ENCODE results near the gene ETFBKMT.

Gene ETFBKMT, protein sequence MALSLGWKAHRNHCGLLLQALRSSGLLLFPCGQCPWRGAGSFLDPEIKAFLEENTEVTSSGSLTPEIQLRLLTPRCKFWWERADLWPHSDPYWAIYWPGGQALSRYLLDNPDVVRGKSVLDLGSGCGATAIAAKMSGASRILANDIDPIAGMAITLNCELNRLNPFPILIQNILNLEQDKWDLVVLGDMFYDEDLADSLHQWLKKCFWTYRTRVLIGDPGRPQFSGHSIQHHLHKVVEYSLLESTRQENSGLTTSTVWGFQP

DNA sequence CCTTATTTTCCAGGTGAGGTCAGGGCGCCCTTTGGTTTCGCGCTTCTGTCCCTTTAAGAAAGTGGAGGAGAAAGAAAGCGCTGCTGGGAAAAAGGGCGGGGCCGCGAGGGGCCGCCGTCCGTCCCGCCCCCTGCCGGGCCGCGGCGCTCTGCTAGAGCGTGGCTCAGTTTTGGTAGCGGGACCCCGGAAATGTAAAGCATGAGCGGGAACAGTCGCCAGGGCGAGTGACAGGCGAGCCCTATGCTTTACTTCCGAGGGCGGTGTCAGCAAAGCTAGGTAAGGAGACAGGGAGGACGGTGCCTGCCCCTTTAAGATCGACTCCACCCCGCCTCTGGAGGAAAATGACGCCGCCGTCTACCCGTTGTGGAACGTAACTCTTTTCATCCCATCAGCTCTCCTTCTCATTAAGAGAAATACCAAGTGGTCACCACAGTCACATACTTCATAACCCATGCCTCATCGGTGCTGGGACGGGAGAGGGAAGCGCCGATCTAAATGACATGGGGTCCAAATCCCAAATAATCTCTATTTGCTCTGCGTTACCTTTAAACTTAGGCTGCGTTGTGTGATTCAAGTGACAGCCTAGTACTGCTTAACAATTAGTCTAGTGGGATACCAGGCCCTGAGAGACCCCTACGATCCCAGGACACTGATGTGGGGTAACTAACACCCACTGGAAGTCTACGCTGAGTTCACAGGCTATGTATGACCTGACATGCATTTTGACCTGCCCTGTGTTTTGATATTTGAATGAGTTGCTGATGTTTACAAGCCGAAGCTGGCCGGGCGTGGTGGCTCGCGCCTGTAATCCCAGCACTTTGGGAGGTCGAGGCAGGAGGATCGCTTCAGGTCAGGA, at the start of gene ETFBKMT:
ETFBKMT (plus strand) TSS at position 602 of the 856 bp plus-strand sequence. CDS start 2,266 bp downstream, outside the sequence.
- Mint-ChIP-seq H3K36me3 (no peaks in the 10 kb centered on the region), H3K9me3 (no peaks in the 10 kb centered on the region), H3K4me3 (peak within 1 kb of the TSS; percentile 78), H3K27ac (peak within 1 kb of the TSS; percentile 91), H3K4me1 (peaks cover 6% of the 10 kb centered on the region)
- ATAC-seq (peak; percentile 100), DNase-seq (ENCODE audit: low spot score in 2 of 2) (peak; percentile 83 to 94)

DNA sequence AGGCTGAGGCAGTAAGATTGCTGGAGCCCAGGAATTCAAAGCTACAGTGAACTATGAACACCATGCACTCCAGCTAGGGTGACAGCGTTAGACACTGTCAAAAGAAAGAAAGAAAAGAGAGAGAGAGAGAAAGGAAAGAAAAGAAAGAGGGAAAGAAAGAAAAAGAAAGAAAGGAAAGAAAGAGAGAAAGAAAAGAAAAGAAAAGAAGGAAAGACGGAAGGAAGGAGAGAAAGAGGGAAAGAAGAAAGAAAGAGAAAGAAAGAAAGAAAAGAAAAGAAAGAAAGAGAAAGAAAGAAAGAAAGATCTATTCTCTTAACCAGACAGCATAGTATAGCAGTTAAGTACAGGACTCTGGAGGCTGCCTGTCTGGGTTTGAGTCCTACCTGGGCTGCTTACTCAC, 46.7 kb upstream of the ETFBKMT start:
- ATAC-seq: no peak
- DNase-seq (ENCODE audit: low spot score in 2 of 2): no peak

DNA sequence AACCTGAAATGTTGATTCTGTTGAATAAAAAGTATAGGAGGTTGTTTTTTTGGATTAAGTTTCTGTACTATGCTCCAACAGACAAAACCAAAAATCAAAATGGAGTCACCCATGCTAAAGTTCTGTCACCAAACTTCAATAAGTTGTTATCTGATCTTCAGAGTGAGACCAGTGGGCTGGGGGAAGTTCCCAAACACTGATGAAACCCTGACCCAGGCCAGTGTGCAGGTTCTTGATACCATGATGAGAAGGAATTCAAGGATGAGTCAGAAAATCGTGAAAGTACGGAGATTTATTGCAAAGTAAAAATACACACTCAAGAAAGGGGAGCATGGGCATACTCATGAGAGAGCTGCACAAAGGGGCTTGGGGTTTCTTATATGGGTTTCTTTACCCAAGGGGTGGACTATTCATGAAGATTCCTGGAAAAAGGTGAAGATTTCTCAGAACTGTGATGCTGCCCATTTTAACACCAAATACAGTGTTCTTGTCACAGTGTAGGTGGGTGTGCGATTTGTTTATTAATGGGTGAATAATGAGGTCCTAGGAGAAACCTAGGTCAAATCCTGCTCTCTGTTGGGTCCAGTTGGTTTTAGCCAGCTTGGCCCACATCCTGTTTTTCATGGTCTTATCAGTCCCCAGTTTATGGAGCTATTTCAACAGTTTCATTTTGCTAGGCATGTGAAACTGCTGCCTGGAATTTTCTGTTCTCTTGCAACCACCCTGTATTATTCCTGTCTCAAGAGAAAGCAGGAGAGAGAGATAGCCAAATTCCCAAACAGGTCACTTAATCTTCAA, 41.1 kb upstream of the ETFBKMT start:
- DNase-seq (ENCODE audit: low spot score in 2 of 2) (no peak), ATAC-seq (no peak)
- no peak overlapping the region for H3K4me3 Mint-ChIP-seq
- no peaks in the 10 kb centered on the region for H3K4me1 Mint-ChIP-seq
- no peaks in the 10 kb centered on the region for H3K9me3 Mint-ChIP-seq
- H3K27ac Mint-ChIP-seq: no peak overlapping the region
- H3K36me3 Mint-ChIP-seq: no peaks in the 10 kb centered on the region

More for the DNA sequence above, 46.7 kb upstream of the ETFBKMT start:
- Mint-ChIP-seq H3K27ac (no peak overlapping the region), H3K4me3 (no peak overlapping the region), H3K9me3 (peaks cover 9% of the 10 kb centered on the region), H3K4me1 (no peaks in the 10 kb centered on the region), H3K36me3 (no peaks in the 10 kb centered on the region)

DNA sequence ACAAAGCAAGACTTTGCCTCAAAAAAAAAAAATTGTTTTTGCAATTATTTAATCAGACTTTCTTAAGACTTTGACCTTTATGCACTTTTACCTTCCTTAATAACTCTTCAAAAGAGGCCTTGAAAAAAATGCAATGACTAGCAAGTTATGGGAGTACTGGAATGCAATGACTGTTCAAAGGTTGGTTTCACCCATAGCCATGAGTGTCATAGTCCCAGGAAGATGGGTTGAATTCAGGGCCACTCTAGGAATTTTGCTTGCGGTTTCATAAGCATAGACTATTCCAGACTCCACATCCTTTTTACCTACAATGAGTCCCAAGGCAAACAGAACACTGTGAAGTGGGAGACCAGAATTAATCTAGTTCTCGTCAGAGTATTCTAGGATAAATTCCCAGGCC, 39.2 kb upstream of the ETFBKMT start:
- no peaks in the 10 kb centered on the region for H3K9me3 Mint-ChIP-seq
- no peak for ATAC-seq
- DNase-seq (ENCODE audit: low spot score in 2 of 2): no peak
- H3K4me1 Mint-ChIP-seq: no peaks in the 10 kb centered on the region
- H3K36me3 Mint-ChIP-seq: no peaks in the 10 kb centered on the region
- no peak overlapping the region for H3K4me3 Mint-ChIP-seq
- no peak overlapping the region for H3K27ac Mint-ChIP-seq

DNA sequence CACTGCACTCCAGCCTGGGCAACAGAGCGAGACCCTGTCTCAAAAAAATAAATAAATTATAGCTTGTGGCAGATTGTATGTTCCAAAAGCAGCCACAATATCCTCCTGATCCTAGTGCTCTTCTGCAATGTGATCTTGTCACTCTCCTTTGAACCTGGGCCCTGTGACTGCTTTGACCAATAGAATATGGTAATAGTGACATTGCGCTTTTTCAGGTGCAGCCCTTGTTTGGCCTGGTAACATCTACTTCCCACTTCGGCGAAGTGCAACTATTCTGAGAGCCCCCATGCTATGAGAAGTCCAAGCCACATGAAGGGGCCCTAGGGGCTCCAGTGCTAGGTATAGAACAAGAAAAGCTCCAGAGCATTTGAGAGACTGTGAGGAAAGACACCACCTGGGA, 37.5 kb upstream of the ETFBKMT start:
- DNase-seq (ENCODE audit: low spot score in 2 of 2): no peak
- H3K9me3 Mint-ChIP-seq: no peaks in the 10 kb centered on the region
- no peaks in the 10 kb centered on the region for H3K4me1 Mint-ChIP-seq
- H3K36me3 Mint-ChIP-seq: no peaks in the 10 kb centered on the region
- no peak overlapping the region for H3K4me3 Mint-ChIP-seq
- no peak overlapping the region for H3K27ac Mint-ChIP-seq
- ATAC-seq: no peak

DNA sequence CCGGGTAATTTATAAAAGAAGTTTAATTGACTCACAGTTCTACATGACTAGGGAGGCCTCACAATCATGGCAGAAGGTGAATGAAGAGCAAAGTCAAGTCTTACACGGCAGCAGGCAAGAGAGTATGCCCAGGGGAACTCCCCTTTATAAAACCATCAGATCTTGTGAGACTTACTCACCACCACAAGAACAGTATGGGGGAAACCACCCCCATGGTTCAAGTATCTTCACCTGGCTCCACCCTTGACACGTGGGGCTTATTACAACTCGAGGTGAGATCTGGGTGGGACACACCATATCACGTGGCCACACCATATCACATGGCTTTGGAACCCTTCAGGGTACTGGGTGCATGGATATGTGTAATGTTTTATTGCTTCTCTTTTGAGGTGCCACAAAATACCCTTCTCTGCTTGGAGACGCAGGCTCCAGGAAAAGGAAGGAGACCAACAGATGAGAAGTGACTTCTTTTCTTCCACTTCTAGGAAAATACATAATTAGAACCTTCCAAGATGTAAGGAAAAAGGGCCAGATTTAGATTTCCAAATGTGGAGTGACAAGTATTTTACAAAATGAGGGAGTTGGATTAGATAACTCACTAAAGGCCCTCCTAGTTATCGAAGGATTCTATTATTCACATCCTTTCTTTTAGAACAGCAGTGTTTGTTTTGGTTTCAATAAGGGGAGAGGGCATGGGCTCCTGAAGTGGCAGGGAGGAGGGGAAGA, 33.1 kb upstream of the ETFBKMT start:
- H3K4me1 Mint-ChIP-seq: no peaks in the 10 kb centered on the region
- H3K9me3 Mint-ChIP-seq: no peaks in the 10 kb centered on the region
- H3K36me3 Mint-ChIP-seq: no peaks in the 10 kb centered on the region
- DNase-seq (ENCODE audit: low spot score in 2 of 2) (no peak), ATAC-seq (peak; percentile 61)
- H3K27ac Mint-ChIP-seq: no peak overlapping the region
- no peak overlapping the region for H3K4me3 Mint-ChIP-seq

DNA sequence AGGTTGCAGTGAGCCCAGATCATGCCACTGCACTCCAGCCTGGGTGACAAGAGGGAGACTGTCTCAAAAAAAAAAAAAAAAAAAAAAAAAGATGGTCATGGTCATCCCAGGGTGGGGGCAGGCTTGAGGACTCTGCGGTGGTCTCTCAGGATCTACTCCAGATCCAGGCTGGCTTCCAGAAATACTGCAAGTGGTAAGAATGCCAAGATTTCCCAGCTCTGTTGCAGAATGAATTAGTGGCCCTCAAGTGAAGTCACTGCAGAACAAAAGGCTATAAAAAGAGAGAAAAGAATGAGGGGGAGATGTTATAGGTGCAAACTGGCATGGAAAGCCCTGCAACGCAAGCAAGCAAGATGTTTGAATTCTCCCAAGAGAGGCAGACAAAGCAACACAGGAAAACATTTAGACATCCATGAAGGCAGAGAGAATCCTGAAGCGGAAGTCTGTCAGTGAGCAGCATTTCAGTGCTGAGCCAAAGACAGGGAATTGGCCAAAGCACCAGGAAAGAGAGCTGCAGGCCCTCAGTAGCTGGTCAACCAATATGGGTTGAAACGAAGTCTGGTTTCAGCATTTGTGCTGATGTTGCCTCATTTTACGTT, 31.9 kb upstream of the ETFBKMT start:
- Mint-ChIP-seq H3K27ac (no peak overlapping the region), H3K36me3 (no peaks in the 10 kb centered on the region), H3K4me1 (no peaks in the 10 kb centered on the region), H3K9me3 (no peaks in the 10 kb centered on the region), H3K4me3 (no peak overlapping the region)
- ATAC-seq: no peak
- no peak for DNase-seq (ENCODE audit: low spot score in 2 of 2)

DNA sequence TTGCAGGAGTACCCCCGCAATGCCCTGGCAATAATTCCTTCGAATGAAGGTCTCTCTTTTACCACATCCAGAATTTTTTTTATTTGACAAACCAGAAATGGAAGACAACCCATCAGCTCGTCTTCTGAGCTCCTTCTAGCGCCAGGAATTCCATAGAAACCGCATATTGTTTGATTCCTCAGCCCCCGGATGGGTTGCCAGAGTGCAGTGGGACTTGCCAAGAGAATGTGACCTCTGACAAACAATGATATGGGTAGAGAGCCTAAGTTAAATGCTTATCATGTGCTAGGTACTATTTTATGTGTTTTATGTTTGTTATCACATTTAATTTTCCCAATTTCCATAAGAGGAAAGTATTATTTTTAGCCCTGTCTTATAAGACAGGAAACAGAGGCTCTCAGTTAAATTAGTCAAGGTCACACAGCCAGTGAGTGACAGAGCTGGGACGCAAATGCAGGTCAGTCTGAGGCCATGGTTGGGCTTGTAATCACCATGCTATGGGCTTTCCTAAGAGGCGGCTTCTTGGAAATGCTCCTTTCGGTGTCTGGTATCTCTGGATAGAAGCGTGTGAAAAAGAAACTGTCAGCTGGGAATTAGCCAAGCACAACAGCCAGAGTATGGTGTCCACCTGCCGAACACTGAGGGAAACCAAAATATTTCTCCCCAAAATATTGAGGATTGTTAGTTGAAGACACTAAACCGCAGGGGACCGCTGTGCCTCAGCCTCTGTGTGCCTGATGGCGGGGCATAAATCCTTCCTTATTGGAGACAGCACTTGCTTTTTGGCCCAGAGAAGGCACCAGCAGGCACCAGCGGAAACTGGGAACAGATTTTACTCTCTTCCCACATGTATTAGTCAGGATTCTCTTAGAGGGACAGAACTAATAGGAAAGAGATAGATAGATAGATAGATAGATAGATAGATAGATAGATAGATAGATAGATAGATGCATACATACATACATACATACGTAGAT, 29.4 kb upstream of the ETFBKMT start:
- Mint-ChIP-seq H3K4me3 (no peak overlapping the region), H3K4me1 (no peaks in the 10 kb centered on the region), H3K27ac (no peak overlapping the region), H3K9me3 (no peaks in the 10 kb centered on the region), H3K36me3 (no peaks in the 10 kb centered on the region)
- ATAC-seq (no peak), DNase-seq (ENCODE audit: low spot score in 2 of 2) (no peak)

DNA sequence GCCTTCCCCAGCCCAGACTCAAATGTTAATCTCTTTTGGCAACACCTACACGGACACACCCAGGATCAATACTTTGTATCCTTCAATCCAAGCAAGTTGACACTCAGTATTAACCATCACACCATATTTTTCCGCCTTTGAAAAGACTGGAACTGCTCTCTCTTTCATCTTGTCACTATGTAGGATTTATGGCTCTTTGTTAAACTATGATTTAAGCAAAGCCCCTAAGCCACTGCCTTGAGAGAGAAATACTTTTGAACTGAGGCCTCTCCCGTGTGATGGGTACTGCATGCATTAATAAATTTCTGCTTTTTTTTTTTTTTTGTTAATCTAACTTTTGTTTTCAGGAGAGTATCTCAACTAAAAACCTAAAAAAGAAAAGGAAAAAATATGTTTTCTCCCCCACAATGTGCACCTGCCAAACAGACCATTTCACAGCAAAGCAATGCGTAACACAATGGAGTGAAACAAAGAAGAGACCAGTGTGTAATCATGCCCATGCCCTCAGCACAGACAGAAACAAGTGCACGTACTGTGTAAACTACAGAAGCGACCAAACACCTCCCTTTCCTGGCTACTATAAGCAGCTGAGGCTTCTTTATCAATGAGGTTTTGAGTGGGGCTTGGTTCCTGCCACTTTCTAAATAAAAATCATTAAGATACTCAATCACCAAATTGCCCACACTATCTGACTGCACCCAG, 28.3 kb upstream of the ETFBKMT start:
- H3K27ac Mint-ChIP-seq: no peak overlapping the region
- no peaks in the 10 kb centered on the region for H3K9me3 Mint-ChIP-seq
- H3K4me1 Mint-ChIP-seq: peaks cover 2% of the 10 kb centered on the region
- no peaks in the 10 kb centered on the region for H3K36me3 Mint-ChIP-seq
- no peak overlapping the region for H3K4me3 Mint-ChIP-seq
- DNase-seq (ENCODE audit: low spot score in 2 of 2): no peak
- ATAC-seq: no peak

DNA sequence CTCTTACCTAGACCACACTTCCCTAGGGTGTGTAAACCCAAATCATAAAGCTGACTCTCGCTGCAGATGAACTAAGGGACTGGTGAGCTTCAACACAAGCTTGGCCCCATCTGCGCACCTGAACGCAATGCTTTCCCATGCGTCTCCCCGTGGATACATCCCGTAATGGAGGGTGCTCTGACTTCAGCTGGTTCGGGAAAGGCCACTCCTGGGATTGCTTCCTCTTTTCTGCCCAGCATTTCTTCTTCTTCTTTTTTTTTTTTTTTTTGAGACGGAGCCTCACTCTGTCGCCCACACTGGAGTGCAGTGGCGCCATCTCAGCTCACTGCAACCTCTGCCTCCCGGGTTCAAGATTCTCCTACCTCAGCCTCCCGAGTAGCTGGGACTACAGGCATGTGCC, 27.7 kb upstream of the ETFBKMT start:
- H3K4me3 Mint-ChIP-seq: no peak overlapping the region
- H3K27ac Mint-ChIP-seq: no peak overlapping the region
- H3K9me3 Mint-ChIP-seq: no peaks in the 10 kb centered on the region
- H3K36me3 Mint-ChIP-seq: no peaks in the 10 kb centered on the region
- ATAC-seq: no peak
- DNase-seq (ENCODE audit: low spot score in 2 of 2): no peak
- H3K4me1 Mint-ChIP-seq: peaks cover 8% of the 10 kb centered on the region

DNA sequence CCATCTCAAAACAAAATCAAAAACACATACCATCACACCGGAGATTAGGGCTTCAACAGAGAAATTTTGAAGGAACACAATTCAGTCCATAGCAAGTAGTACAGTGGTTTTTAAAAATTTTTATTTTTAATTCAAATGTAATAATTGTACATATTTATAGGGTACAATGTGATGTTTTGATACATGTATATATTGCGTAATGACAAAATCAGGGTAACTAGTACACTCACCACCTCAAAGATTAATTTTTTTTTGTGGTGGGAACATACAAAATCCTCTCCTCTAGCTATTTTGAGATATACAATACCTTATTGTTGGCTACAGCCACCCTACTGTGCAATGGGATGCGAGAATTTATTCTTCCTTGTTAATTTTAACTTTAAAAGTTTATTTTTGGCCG, 26.0 kb upstream of the ETFBKMT start:
- H3K4me3 Mint-ChIP-seq: no peak overlapping the region
- H3K27ac Mint-ChIP-seq: no peak overlapping the region
- DNase-seq (ENCODE audit: low spot score in 2 of 2) (no peak), ATAC-seq (no peak)
- H3K9me3 Mint-ChIP-seq: no peaks in the 10 kb centered on the region
- H3K4me1 Mint-ChIP-seq: peaks cover 9% of the 10 kb centered on the region
- H3K36me3 Mint-ChIP-seq: no peaks in the 10 kb centered on the region

DNA sequence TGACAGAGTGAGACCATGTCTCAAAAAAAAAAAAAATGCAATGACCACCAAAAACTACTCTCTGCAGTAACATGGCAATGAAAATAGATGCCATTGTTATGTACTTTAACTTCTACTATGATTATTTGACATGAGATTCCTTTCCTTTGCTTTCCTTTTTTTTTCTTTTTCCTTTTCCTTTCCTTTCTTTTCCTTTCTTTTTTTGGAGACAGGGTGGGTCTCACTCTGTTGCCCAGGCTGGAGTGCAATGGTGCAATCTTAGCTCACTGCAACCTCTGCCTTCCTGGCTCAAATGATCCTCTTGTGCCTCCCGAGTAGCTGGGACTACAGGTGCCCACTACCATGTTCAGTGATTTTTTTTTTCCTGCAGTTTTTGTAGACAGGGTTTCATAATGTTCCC, 24.9 kb upstream of the ETFBKMT start:
- no peak for DNase-seq (ENCODE audit: low spot score in 2 of 2)
- no peaks in the 10 kb centered on the region for H3K36me3 Mint-ChIP-seq
- no peak for ATAC-seq
- H3K4me1 Mint-ChIP-seq: peaks cover 9% of the 10 kb centered on the region
- no peaks in the 10 kb centered on the region for H3K9me3 Mint-ChIP-seq
- no peak overlapping the region for H3K4me3 Mint-ChIP-seq
- no peak overlapping the region for H3K27ac Mint-ChIP-seq

DNA sequence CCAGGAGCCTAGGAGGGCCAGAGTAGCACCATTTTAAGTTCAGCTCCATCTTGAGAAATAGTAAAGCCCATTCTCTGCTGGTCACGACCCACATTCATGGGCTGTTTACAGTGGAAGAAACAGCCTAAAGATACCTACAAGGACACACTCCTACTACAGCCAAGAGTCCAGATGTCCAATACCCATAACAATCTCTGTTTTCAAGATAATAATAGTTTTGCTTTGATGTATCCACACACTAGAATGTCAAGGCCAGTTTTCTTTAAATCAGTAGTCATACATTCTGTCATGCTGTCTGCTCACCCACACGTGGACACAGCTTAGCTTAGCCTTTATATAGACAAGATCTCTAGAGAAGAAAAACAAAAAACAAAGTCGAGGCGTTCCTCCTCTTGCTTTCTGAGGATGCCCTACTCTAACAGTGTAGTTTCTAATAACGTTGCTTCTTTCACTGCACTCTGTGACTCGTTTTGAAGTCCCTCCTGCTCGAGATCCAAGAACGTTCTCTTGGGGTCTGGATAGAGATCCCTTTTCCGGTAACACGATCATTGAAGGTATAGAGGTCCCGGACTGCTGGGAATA, 17.9 kb upstream of the ETFBKMT start:
- DNase-seq (ENCODE audit: low spot score in 2 of 2): no peak
- ATAC-seq: no peak
- no peaks in the 10 kb centered on the region for H3K36me3 Mint-ChIP-seq
- H3K4me3 Mint-ChIP-seq: no peak overlapping the region
- H3K9me3 Mint-ChIP-seq: no peaks in the 10 kb centered on the region
- peaks cover 3% of the 10 kb centered on the region for H3K4me1 Mint-ChIP-seq
- H3K27ac Mint-ChIP-seq: no peak overlapping the region
